ES-I3 (cell line): Measurements from ENCODE around the gene KRT77.

ENCODE experiments used
- H3K36me3 ChIP-seq: 2 replicates; pipeline ENCODE4 v1.6.1; 2013; ENCODE audit warnings: mild to moderate bottlenecking, low read length, control low read depth, moderate library complexity; ENCODE audit not compliant: insufficient read depth
- H3K4me1 ChIP-seq: 2 replicates; pipeline ENCODE4 v1.6.1; 2013; ENCODE audit warnings: mild to moderate bottlenecking, control low read depth, low read length; ENCODE audit not compliant: insufficient read depth
- H3K9ac ChIP-seq: 2 replicates; pipeline ENCODE4 v1.6.1; 2013; ENCODE audit warnings: low read depth, mild to moderate bottlenecking, low read length, moderate library complexity
- H3K9me3 ChIP-seq: 2 replicates; pipeline ENCODE4 v1.6.1; 2013; ENCODE audit warnings: mild to moderate bottlenecking, low read length, moderate library complexity; ENCODE audit not compliant: control insufficient read depth, insufficient read depth

Gene KRT77

DNA sequence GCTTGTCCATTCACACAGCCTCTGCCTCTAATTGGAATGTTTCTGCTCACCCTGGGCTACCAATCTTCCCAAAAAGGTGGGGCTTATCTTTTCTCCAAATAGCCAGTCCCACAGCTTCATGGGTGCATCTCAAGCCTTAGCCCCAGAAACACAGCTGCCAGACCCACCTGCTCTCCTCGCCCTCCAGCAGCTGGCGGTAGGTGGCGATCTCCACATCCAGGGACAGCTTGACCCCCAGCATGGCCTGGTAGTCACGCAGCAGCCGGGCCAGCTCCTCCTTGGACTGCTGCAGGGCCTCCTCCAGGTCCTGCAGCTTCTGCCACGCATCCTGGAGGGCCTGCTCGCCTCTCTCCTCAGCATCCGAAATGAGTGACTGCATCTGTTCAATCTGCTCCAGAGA, 11.1 kb downstream of the KRT77 start:
- no peaks in the 10 kb centered on the region for H3K9me3 ChIP-seq
- H3K4me1 ChIP-seq: no peaks in the 10 kb centered on the region
- no peaks in the 10 kb centered on the region for H3K36me3 ChIP-seq
- H3K9ac ChIP-seq: no peak overlapping the region

DNA sequence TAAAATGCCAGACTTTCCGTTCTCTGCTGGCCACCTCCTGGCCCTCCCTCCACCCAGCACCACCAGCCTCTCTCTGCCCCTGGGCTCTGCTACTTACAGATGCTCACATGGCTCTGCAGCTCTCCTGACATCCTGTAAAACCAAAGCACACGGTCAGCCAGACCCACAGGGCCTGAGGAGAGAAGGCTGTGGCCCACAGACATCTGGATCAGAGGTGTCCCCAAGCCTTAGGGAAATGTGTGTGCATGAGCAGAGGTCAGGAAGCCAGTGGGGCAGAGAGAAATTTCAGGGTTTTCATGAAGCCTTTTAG, 11.5 kb downstream of the KRT77 start:
- Histone ChIP-seq H3K36me3 (no peaks in the 10 kb centered on the region), H3K9me3 (no peaks in the 10 kb centered on the region), H3K4me1 (no peaks in the 10 kb centered on the region), H3K9ac (no peak overlapping the region)

DNA sequence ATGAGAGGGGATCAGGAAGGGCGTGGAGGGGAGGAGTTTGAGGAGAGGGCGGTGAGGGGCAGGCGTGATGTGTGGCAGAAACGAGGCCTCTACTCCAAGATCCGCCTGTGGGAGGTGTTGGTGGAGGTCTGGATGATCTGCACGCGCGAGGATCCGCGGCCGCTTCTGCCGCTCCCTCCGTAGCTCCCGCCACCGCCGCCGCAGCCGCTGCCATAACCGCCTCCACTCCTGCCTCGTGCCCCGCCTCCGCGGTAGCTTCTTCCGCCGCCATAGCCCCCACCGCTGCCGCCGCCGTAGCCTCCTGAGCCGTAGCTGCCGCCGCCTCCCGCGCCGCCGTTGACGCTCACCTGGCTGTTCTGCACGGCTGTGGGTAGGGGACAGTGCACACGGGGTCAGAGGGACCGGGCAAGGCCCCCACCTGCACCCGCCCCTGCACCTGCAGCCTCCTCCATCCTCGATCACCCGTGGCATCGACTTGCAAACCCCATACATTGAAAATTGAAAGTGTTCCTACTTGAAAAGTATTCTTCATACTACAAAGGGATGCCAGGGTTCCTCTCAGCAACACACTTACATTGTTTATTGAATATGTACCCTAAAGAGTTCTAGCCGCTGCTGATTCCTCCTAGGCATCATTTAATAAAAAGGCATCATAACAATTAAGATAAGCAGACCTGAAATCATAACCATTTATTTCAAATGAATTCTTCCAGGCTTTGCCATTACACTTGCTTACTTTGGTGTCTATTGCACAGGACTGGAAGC, 12.1 kb downstream of the KRT77 start:
- peak overlapping the region; percentile 30 for H3K9ac ChIP-seq
- no peaks in the 10 kb centered on the region for H3K9me3 ChIP-seq
- no peaks in the 10 kb centered on the region for H3K36me3 ChIP-seq
- H3K4me1 ChIP-seq: no peaks in the 10 kb centered on the region

DNA sequence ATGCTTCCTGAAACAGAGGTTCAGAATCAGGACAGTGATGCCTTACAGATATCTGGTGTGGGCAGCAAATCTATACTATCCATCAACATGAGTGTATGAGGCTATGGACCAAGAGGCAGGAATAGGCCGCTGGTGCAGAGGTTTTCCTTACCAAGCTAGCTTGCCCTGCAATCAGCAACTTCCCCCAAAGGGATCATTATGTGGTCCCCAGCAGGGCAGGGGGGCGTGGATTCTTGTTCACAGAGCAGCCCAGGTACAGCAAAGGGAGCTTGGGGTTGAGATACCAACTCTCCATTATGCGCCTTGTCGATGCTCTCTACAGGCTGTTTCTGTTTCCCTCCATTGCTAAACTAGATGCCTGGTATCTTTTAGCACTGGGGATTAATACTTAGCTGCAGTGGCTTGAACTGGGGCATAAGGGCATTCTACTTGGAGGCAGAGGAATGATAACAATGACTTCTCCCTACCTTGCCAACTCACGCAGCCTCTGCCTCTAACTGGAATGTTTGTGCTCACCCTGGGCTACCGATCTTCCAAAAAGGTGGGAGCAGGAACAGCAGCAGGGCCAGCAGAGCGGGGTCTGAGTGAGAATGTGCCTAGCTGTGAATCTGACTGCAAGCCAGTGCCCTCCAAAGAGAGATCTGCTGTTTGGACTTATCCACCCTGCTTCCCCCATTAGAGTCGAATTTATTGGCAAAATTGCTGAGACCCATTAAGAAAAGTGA, 12.8 kb downstream of the KRT77 start:
- Histone ChIP-seq H3K9ac (peak overlapping the region; percentile 30), H3K36me3 (no peaks in the 10 kb centered on the region), H3K9me3 (no peaks in the 10 kb centered on the region), H3K4me1 (no peaks in the 10 kb centered on the region)

DNA sequence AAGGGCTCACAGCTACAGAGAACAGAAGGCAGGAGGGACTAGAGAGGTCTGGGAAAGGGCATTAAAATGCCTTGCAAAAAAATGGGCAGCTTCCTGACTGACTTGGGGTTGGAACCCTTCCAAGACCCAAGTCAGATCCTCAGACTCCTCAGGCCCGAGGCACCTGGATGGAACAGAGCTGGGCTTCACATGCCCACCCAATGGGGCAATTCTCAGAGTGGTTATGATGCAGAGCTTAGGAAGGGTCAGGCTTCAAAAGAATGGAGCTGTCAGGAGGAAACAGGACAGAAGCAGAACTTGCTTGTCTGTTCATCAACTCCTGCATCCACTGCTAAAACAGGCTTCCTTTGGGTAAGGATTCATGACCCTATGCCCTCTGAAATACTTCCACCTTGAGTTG, 13.4 kb downstream of the KRT77 start:
- Histone ChIP-seq H3K36me3 (no peaks in the 10 kb centered on the region), H3K9ac (no peak overlapping the region), H3K9me3 (no peaks in the 10 kb centered on the region), H3K4me1 (no peaks in the 10 kb centered on the region)

DNA sequence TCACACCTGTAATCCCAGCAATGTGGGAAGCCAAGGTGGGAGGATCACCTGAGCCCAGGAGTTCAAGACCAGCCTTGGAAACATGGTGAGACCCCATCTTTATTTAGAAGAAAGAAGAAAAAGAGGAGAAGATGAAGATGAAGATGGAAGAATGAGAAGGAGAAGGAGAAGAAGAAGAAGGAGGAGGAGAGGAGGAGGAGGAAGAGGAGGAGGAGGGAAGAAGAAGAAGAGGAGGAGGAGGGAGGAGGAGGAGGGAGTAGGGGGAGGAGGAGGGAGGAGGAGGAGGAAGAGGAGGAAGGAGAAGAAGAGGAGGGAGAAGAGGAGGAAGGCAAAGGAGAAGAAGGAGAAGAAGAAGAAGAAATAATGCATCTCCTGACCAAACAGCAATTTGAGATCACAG, 14.1 kb downstream of the KRT77 start:
- Histone ChIP-seq H3K4me1 (no peaks in the 10 kb centered on the region), H3K36me3 (no peaks in the 10 kb centered on the region), H3K9ac (no peak overlapping the region), H3K9me3 (no peaks in the 10 kb centered on the region)

DNA sequence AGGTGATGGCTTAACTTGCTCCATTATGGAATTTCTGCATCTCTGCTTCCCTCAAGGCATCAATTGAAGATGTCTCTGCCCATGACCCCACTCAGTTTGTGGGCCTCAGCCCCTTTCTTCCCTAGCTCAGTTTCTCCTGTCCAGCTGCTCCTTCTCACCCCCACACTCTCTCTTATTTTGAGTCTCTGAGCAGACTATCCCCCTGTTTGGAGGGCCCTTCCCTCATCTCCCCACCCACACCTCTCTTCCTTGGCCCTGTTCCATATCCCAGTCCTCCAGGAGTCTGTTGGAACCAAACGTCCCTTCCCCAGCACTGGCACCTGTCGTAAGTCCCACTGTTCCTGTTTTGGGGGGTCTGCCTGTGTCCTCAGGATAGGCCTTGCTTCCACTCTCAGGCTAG, 14.8 kb downstream of the KRT77 start:
- no peaks in the 10 kb centered on the region for H3K9me3 ChIP-seq
- H3K4me1 ChIP-seq: no peaks in the 10 kb centered on the region
- H3K9ac ChIP-seq: no peak overlapping the region
- H3K36me3 ChIP-seq: no peaks in the 10 kb centered on the region

DNA sequence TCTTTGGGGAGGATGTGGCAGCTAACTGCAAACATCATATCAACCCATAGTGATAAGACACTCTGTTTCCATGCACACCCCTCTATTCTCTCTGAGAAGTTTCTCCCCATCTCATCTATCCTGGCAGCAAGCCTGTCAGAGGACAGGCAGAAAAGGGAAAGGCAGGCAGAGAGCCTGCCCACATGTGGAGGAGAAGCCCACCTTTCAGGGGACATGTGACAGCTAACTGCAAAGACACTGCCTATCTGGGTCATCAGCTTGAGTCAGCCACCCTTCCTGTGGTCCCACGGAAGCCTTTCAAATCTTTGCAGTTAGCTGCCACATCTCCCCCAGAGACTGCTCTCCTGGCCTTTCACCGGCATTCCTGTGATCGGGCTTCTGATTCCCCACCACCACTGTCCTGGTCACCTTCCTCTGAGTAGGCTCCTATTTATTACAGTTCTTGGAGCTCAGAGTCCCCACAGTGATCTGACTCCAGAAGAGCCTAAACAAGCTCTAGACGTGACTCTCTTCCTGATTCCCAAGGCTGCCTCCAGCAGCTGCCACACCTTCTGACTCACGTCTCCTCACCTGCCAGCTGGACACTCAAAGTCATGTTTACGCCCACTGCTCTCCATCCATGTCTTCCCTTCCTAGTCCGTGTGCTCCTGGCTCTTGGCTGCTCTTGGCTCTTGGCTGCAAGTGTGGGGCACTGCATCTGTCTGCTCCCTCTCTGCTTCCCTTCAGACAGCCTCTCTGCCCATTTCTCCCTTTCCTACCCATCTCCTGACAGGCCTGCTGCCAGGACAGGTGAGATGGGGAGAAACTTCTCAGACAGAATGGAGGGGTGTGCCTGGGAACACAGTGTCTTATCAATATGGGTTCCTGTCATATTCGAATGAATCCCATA, 15.6 kb downstream of the KRT77 start:
- Histone ChIP-seq H3K4me1 (no peaks in the 10 kb centered on the region), H3K36me3 (no peaks in the 10 kb centered on the region), H3K9ac (no peak overlapping the region), H3K9me3 (no peaks in the 10 kb centered on the region)

DNA sequence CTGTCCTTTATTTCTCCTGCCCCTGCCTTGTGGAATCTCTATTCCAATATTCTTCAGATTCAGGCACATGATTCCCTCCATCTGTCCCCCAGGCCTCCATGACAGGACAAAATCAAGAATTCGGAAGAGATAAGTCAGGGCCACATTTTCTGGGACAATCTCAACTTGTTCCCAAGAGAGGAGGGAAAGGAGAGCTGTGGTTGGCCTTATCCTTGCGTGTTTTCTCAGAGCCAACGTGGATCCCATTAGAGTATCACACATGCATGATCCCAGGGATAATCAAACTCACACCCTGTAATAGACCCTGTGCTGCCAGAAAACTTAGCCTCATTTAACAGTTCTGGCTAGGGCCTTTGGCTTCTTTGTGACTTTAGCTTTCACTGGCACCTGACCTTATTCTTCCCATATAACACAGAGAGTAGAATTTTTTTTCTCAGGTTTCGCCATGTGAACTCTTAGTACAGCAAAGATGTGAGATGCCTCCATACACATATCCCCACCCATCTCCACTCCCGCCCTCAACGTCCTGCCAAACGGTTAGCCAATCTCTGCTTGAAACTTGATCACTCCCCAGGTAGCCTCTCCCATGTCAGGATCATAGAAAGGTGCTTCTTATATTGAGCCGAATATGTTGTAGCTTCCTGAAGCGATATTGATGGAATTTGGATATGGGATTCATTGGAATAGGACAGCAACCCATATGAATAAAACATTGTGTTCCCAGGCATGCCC, 16.4 kb downstream of the KRT77 start:
- Histone ChIP-seq H3K4me1 (no peaks in the 10 kb centered on the region), H3K9me3 (no peaks in the 10 kb centered on the region), H3K36me3 (no peaks in the 10 kb centered on the region), H3K9ac (no peak overlapping the region)

DNA sequence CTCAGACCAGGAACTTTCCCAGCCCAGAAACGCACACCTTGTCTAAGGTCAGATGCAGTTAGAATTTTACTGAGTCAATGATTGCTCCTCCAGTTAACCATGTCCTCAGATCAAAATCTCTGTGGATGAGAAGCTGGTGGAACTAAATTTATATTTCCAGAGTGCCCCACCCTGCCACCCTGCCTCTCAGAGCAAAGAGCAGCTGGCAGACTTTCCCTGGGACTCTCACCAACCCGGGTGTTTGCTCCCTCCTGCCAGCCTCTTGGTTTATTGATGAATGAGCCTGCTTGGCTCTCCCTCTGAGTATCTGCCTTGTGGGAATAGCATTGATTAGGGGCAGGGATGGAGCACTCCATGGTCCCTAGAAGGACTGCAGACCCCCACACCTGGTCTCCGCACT, 17.3 kb downstream of the KRT77 start:
- H3K36me3 ChIP-seq: no peaks in the 10 kb centered on the region
- H3K9ac ChIP-seq: no peak overlapping the region
- H3K9me3 ChIP-seq: no peaks in the 10 kb centered on the region
- H3K4me1 ChIP-seq: no peaks in the 10 kb centered on the region

DNA sequence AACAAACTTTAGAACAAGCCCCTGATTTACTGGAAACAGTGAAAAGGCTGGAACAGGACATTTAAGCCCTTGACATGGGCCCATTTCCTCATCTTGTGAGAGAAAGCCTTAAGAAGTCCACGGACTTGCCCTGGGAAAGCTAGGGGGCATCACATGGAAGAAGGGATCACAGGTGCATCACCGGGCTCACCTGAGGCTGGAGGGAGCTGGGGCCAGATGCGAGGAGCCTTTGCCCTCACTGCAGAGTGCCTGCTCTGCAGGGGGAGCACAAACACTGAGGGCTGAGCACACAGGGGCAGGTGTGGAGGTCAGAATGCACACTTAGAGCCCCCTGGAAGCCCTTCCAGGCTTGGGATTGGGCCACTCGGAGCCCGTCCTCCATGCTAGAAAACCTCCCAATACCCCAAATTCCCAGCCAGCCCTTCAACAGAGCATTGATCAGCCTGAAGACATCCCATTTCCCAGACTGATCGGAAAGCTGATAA, 17.9 kb downstream of the KRT77 start:
- Histone ChIP-seq H3K36me3 (no peaks in the 10 kb centered on the region), H3K4me1 (no peaks in the 10 kb centered on the region), H3K9me3 (no peaks in the 10 kb centered on the region), H3K9ac (no peak overlapping the region)

DNA sequence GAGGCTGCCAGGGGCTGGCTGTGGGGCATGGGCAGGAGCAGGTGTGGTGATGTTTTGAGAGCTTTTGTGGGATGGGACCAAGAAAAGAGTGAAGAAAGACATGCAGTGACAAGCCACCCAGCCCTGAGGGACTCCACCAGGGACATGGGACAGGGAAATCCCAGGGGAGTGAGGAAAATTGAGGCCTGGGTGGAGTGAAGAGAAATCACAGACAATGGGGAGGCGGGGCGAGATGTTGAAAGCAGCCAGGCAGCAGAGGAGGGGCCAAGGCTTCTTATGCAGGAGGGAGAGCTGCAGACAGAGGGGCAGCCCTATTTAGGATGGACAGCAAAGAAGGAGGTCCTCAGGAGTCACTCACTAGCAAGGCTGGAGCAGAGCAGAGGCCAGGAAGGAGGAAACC, 18.9 kb downstream of the KRT77 start:
- Histone ChIP-seq H3K9me3 (no peaks in the 10 kb centered on the region), H3K4me1 (no peaks in the 10 kb centered on the region), H3K36me3 (no peaks in the 10 kb centered on the region), H3K9ac (no peak overlapping the region)

DNA sequence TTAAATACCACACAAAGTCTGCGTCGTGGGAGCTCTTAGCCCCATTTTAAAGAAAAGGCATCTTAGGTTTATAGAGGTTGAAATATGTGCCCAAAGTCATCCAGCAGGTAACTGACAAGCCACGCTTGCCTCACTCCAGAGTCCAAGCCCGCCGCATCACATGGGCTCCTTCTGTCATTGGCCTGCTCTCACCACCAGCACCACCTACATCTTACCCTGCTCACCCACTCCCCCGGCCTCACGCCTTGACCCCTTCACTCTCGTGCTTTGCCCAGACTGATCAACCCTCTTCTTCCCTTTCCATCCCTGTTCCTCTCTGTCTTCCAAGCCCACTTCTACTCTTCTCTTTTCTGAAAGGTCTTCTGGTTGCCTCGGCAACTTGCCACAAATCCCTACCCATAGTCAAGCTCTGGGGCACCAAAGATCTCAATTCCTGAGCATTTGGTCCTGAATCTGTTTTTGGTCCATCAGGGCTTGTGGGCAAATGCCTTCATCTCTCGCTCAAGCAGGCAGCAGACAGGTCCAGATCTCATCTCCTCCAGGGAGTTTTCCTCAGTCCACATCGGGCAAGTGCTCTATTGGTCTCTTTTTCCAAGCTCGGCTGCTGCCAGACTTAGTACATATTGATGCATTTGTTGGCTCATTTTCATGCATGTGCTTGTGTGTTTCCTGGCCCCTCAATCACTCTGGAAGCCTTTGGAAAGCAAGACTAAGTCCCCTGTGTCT, 19.6 kb downstream of the KRT77 start:
- Histone ChIP-seq H3K4me1 (no peaks in the 10 kb centered on the region), H3K9ac (no peak overlapping the region), H3K36me3 (no peaks in the 10 kb centered on the region), H3K9me3 (no peaks in the 10 kb centered on the region)
